ENCODE data around the gene ZFPM1.

DNA sequence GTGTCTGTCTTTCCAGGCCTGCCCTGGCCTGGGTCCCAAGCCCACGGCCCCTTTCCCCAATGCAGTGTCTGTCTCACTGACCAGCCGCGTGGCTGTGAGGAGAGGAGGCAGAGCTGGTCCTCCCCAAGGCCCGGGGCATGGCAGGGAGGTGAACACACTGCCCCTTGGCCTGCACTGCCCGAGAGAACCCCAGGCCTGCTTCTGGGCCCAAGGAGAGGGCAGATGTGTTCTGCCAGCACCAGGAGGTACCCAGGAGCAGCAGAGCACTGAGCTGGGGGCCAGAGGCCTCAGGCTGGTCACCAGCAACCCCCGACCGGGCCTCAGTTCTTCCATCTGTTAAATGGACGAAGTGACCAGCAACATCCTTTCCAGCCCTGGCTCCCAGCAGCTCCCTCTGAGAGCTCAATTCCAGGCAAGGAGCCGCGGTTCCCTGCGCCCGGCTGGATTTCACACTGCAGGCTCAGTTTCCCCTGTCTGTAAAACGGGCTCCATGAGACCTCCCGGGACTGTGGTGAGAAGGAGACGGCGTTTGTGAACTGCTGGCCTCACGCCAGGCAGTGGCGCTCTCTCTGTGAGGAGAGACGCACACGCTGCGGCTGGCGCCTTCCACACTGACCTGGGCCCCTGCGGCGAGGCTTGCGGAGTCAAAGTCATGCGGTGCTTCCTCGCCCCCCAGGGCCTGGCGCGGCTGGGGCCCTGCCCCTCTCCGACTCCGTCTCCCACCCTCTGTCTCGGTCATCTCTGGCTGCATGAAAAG lies 8.1 kb upstream of the ZFPM1 start:
- TF ChIP-seq, protein P1, sequence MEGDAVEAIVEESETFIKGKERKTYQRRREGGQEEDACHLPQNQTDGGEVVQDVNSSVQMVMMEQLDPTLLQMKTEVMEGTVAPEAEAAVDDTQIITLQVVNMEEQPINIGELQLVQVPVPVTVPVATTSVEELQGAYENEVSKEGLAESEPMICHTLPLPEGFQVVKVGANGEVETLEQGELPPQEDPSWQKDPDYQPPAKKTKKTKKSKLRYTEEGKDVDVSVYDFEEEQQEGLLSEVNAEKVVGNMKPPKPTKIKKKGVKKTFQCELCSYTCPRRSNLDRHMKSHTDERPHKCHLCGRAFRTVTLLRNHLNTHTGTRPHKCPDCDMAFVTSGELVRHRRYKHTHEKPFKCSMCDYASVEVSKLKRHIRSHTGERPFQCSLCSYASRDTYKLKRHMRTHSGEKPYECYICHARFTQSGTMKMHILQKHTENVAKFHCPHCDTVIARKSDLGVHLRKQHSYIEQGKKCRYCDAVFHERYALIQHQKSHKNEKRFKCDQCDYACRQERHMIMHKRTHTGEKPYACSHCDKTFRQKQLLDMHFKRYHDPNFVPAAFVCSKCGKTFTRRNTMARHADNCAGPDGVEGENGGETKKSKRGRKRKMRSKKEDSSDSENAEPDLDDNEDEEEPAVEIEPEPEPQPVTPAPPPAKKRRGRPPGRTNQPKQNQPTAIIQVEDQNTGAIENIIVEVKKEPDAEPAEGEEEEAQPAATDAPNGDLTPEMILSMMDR (IDR thresholded peaks at IDR 0.05): no peak
- TF ChIP-seq POLR2A (IDR thresholded peaks at IDR 0.05) (no peak), EP300 (IDR thresholded peaks at IDR 0.05) (no peak)
